Heart left ventricle (tissue), 13 donors: ENCODE data around the gene TANK.

ENCODE experiments used
- POLR2A ChIP-seq, 2 donors: fragments of 450-650 bp; IDR thresholded peaks; one replicate each; pipeline ENCODE4 v1.6.1; 2017; ENCODE audit warnings: antibody characterized with exemption in 2 of 2, mild to moderate bottlenecking in 2 of 2, moderate library complexity in 2 of 2
- TF ChIP-seq, protein P1 (sequence below), 12 donors: fragments of 200-600 bp; sonication (generic) in 4 of 12; IDR thresholded peaks; one replicate each; pipeline versions ENCODE4 v1.5.0 to v1.8.0; 2018 to 2022; ENCODE audit warnings: antibody characterized with exemption in 12 of 12, mild to moderate bottlenecking in 5 of 12
- donor health status: ischemic (EF 13 %, LVEDD 7.1; RV severe dilation, severe dysfunction).
- donor health status: DM: no; HTN: yes; CAD: no.
- donor health status: DM: no; HTN: no; CAD: no.
- donor health status: ischemic (EF 25% LVEDD 6.9; RV normal size, moderate dysfunction).
- donor health status: ischemic (EF 25% LVEDD 5.7; RV mildly dilated, moderate dysfunction).
- donor health status: ischemic (EF 35%, LVEDD 5.7; RV mildly dilated, moderate dysfunction).
- donor health status: nonischemic (EF 11% LVEDD 7.7; RV severe dilation, severe dysfunction).
- donor health status: DM: yes; HTN: yes; CAD: no.
- donor health status: PGD.
- donor health status: ischemic (EF 29% LVEDD 5.4; RV normal size, mild dysfunction).
- donor health status: nonischemic (EF 23%, LVEDD 6.1; RV moderate dilation, normal function).

DNA sequence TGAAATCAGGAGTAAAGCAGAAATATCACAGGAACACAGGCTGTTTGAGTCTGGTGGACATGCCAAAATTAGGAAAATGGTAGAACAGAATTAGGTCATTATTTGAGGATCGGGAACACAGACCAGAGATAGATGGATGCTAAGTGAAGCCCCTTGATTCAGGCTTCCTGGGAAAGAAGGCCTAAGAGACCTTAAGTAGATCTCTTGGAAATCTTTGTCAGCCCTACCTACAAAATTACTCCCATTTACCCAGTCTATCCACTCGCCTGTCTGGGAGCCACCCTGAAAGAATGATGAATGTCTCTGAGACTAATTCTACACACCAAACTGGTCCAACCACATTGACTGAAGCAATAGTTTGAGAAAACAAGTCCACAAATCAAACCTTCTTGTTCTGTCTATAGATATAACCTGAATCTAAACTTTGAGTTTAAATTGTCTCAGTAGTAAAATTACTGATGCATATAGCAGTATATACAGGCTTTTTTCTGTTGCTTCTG, 36.6 kb upstream of the TANK start:
- TF ChIP-seq, protein P1, sequence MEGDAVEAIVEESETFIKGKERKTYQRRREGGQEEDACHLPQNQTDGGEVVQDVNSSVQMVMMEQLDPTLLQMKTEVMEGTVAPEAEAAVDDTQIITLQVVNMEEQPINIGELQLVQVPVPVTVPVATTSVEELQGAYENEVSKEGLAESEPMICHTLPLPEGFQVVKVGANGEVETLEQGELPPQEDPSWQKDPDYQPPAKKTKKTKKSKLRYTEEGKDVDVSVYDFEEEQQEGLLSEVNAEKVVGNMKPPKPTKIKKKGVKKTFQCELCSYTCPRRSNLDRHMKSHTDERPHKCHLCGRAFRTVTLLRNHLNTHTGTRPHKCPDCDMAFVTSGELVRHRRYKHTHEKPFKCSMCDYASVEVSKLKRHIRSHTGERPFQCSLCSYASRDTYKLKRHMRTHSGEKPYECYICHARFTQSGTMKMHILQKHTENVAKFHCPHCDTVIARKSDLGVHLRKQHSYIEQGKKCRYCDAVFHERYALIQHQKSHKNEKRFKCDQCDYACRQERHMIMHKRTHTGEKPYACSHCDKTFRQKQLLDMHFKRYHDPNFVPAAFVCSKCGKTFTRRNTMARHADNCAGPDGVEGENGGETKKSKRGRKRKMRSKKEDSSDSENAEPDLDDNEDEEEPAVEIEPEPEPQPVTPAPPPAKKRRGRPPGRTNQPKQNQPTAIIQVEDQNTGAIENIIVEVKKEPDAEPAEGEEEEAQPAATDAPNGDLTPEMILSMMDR (IDR thresholded peaks at IDR 0.05) = no peak
- TF ChIP-seq POLR2A (IDR thresholded peaks at IDR 0.05) = no peak
